ENCODE data around the gene UBAP1L. TPM values are rescaled to one million over a fixed set of nuclear protein-coding genes. Genes with fewer than 3 reads are reported as not detected.

Gene UBAP1L
- total RNA-seq: 0.96 and 1.8 TPM in 2 replicates
- polyA plus RNA-seq: 2.5 and 3.0 TPM in 2 replicates

GRCh38 chr15:65115086-65115485 is at the start of gene UBAP1L:
TSS of gene UBAP1L (minus strand) at chr15:65115200. CDS start at chr15:65106215, 8,985 bp downstream.
- no peak within 1 kb of the TSS for H3K4me2 ChIP-seq

GRCh38 chr15:65164139-65164538 is 49.1 kb upstream of the UBAP1L start:
- Histone ChIP-seq H4K20me1 (ENCODE audit: insufficient read depth, poor library complexity, severe bottlenecking) (peaks cover 13% of the 10 kb centered on the region), H3K36me3 (replicated peaks; ENCODE audit: insufficient read depth, low read depth) (no peaks in the 10 kb centered on the region), H3K27ac (no peak overlapping the region), H3K4me2 (no peak overlapping the region), H3K79me2 (peaks cover 29% of the 10 kb centered on the region), H3K9me2 (replicated peaks; ENCODE audit: insufficient read depth) (no peaks in the 10 kb centered on the region), H3K27me3 (no peaks in the 10 kb centered on the region), H3K9me3 (ENCODE audit: low read depth) (no peaks in the 10 kb centered on the region), H2AFZ (no peak overlapping the region), H3K4me3 (no peak overlapping the region), H3K4me1 (ENCODE audit: insufficient read depth) (no peaks in the 10 kb centered on the region)
- WGBS (ENCODE audit: low lambda C conversion rate, missing lambda C conversion rate): 100% methylated on average over 1 of the region's 1 CpG
- no peak for DNase-seq (ENCODE audit: low spot score)
- no peak for TF ChIP-seq CTCF (IDR thresholded peaks at IDR 0.05; ENCODE audit: poor library complexity)
- no peak for TF ChIP-seq EZH2phosphoT487 (IDR thresholded peaks at IDR 0.05; ENCODE audit: low read depth, severe bottlenecking, unreplicated experiment)
- TF ChIP-seq EZH2 (IDR thresholded peaks at IDR 0.05; ENCODE audit: borderline replicate concordance): no peak

More at GRCh38 chr15:65115086-65115485, at the start of gene UBAP1L:
- TF ChIP-seq CTCF (IDR thresholded peaks at IDR 0.05; ENCODE audit: poor library complexity) (no peak), EZH2phosphoT487 (IDR thresholded peaks at IDR 0.05; ENCODE audit: low read depth, severe bottlenecking, unreplicated experiment) (no peak), EZH2 (IDR thresholded peaks at IDR 0.05; ENCODE audit: borderline replicate concordance) (no peak)
- Histone ChIP-seq H3K9me3 (ENCODE audit: low read depth) (no peaks in the 10 kb centered on the region), H4K20me1 (ENCODE audit: insufficient read depth, poor library complexity, severe bottlenecking) (no peaks in the 10 kb centered on the region), H3K79me2 (no peaks in the 10 kb centered on the region), H3K27ac (no peak within 1 kb of the TSS), H3K4me3 (no peak within 1 kb of the TSS), H3K4me1 (ENCODE audit: insufficient read depth) (no peaks in the 10 kb centered on the region), H3K27me3 (no peaks in the 10 kb centered on the region), H3K9me2 (replicated peaks; ENCODE audit: insufficient read depth) (no peaks in the 10 kb centered on the region), H2AFZ (no peak within 1 kb of the TSS), H3K36me3 (replicated peaks; ENCODE audit: insufficient read depth, low read depth) (no peaks in the 10 kb centered on the region)
- no peak for DNase-seq (ENCODE audit: low spot score)
- 79% methylated on average over 2 of the region's 2 CpGs for WGBS (ENCODE audit: low lambda C conversion rate, missing lambda C conversion rate)

- H3K4me1 ChIP-seq (ENCODE audit: insufficient read depth): no peaks in the 10 kb centered on the region
- 95% methylated on average over 4 of the region's 4 CpGs for WGBS (ENCODE audit: low lambda C conversion rate, missing lambda C conversion rate)
These were observed 48.0 kb upstream of the UBAP1L start for GRCh38 chr15:65163041-65163440.

More at GRCh38 chr15:65163041-65163440, 48.0 kb upstream of the UBAP1L start:
- no peaks in the 10 kb centered on the region for H3K36me3 ChIP-seq (replicated peaks; ENCODE audit: insufficient read depth, low read depth)
- H3K9me3 ChIP-seq (ENCODE audit: low read depth): no peaks in the 10 kb centered on the region
- DNase-seq (ENCODE audit: low spot score): no peak
- no peak overlapping the region for H3K27ac ChIP-seq
- no peaks in the 10 kb centered on the region for H3K9me2 ChIP-seq (replicated peaks; ENCODE audit: insufficient read depth)
- no peaks in the 10 kb centered on the region for H3K27me3 ChIP-seq
- H4K20me1 ChIP-seq (ENCODE audit: insufficient read depth, poor library complexity, severe bottlenecking): peaks cover 13% of the 10 kb centered on the region
- H2AFZ ChIP-seq: no peak overlapping the region
- no peak overlapping the region for H3K4me3 ChIP-seq
- H3K79me2 ChIP-seq: peaks cover 28% of the 10 kb centered on the region
- no peak overlapping the region for H3K4me2 ChIP-seq
- TF ChIP-seq EZH2 (IDR thresholded peaks at IDR 0.05; ENCODE audit: borderline replicate concordance): no peak
- no peak for TF ChIP-seq CTCF (IDR thresholded peaks at IDR 0.05; ENCODE audit: poor library complexity)
- TF ChIP-seq EZH2phosphoT487 (IDR thresholded peaks at IDR 0.05; ENCODE audit: low read depth, severe bottlenecking, unreplicated experiment): no peak

Measured in hepatocyte (in vitro differentiated cells).